Motor neuron (in vitro differentiated cells): ENCODE data around the gene KCNQ1. TPM values are rescaled to one million over a fixed set of nuclear protein-coding genes. Genes with fewer than 3 reads are reported as not detected.

Source experiments
- ATAC-seq, 8 experiments: fragments of 200-7000 bp; cut with Tn5 transposase; replicated peaks in 6 of 8; 2 replicates each; pipeline ENCODE4 v1.8.0; 2021; ENCODE audit warnings: mild to moderate bottlenecking in 8 of 8, moderate library complexity in 8 of 8
- H3K27ac ChIP-seq, 2 donors: fragments of 250-450 bp; sonication (Bioruptor Pico); 2 replicates each; pipeline ENCODE4 v1.9.0; 2021; ENCODE audit warnings: antibody characterized with exemption in 2 of 2, mild to moderate bottlenecking in 2 of 2, moderate library complexity in 1 of 2
- H3K4me1 ChIP-seq, 2 donors: fragments of 250-450 bp; sonication (Bioruptor Pico); replicated peaks in 1 of 2; 2 replicates each; pipeline ENCODE4 v1.6.1; 2021; ENCODE audit warnings: antibody characterized with exemption in 2 of 2, mild to moderate bottlenecking in 2 of 2, moderate library complexity in 1 of 2
- H3K4me3 ChIP-seq, 5 donors: fragments of 250-450 bp; sonication (Bioruptor Pico); 2 replicates each; pipeline ENCODE4 v1.9.0; 2021; ENCODE audit warnings: antibody characterized with exemption in 5 of 5, mild to moderate bottlenecking in 5 of 5, moderate library complexity in 4 of 5
- WGBS, 10 experiments: fragments of 450-650 bp; shearing (Covaris generic); methylation state at CpG; one replicate each; pipeline ENCODE4 v1.0.0; 2022; 5-methylcytosine and 5-hydroxymethylcytosine counted together
- in situ Hi-C, 9 experiments: fragments of 400-800 bp; cut with MboI; loops; one replicate each; pipeline ENCODE4 v1.15.0; 2021; ENCODE audit warnings: low sequenced_read_pairs in 9 of 9, low pct_unique_long_range_greater_than_20kb in 2 of 9; ENCODE audit not compliant: unreplicated experiment in 9 of 9
- total RNA-seq, 8 experiments: library from RNA; unstranded; fragments of 300-600 nt; gene quantifications; 2 replicates each; pipeline versions ENCODE4 v1.2.3 to v1.2.4, GENCODE V29; 2022

Gene KCNQ1
- total RNA-seq, 8 experiments from 2014 or later: 0.04 to 0.66 (median 0.20) TPM; not detected in 2

DNA sequence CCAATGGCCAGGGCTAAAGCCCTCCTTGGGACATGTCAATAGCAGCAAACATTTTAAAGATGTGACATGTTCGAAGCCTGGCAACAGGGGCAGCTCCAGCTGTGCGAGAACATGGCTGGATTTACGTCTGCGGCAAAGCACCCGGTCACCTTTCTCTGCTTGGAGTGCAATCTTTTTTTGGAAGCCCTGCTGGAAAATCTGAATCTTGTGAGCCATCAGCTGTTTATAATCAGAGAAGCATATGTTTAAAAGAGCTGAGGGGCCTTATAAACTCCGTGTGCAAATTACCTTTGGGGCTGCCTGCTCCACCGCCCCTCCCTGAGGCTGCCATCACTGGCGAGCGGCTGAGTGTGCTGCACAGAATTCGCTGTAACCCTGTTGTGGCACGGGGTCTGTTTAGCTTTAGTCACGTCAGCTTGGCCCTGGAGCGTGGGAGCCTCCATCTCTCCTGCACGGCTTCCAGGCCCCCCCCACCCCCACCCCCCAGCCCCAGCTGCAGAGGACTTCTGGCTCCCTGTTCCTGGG, 264.0 kb downstream of the KCNQ1 start:
- no peak overlapping the region for H3K4me3 ChIP-seq
- H3K27ac ChIP-seq: no peak overlapping the region
- WGBS, 10 experiments: 0 to 79% (median 62%) methylated on average over 1 to 8 of the region's 14 CpGs; no CpG with 5 or more reads in 4 of the 10 experiments
- H3K4me1 ChIP-seq: peaks cover 17 to 22% of the 10 kb centered on the region in 2 donors
- in situ Hi-C loops: no loop called here
- ATAC-seq: peak in 4 of 8 experiments; percentile 20 to 83 (median 59)

DNA sequence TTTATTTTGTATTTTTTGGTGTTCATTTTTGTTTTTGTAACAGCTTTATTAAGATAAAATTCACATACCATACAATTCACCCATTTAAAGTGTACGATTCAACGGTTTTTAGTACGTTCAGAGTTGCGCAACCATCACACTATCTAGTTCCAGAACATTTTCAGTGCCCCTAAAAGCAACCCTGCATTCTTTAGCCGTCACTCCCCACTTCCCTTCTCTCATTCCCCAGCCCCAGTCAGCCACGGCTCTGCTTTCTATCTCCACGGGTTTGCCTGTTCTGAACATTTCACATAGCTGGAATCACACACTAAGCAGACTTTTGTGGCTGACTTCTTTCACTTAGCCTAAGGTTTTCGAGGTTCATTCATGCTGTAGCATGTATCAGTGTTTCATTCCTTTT, 264.6 kb downstream of the KCNQ1 start:
- in situ Hi-C loops: no loop called here
- WGBS, 10 experiments: 27 to 100% (median 71%) methylated on average over 1 to 8 of the region's 8 CpGs
- ATAC-seq: no peak
- peaks cover 11 to 22% of the 10 kb centered on the region in 2 donors for H3K4me1 ChIP-seq
- H3K27ac ChIP-seq: no peak overlapping the region
- no peak overlapping the region for H3K4me3 ChIP-seq

- H3K27ac ChIP-seq: no peak overlapping the region
- H3K4me1 ChIP-seq: peaks cover 26 to 29% of the 10 kb centered on the region in 2 donors
- H3K4me3 ChIP-seq: no peak overlapping the region
- WGBS, 10 experiments: 57 to 100% (median 80%) methylated on average over 1 to 6 of the region's 6 CpGs; no CpG with 5 or more reads in 1 of the 10 experiments
- ATAC-seq: no peak
- in situ Hi-C loops: no loop called here
Measured at GRCh38 chr11:2711161-2711560, 266.4 kb downstream of the KCNQ1 start.

- 24 to 100% (median 94%) methylated on average over 1 to 12 of the region's 12 CpGs for WGBS, 10 experiments
- no peak for ATAC-seq
- in situ Hi-C loops: no loop called here
- H3K4me3 ChIP-seq: no peak overlapping the region
- H3K27ac ChIP-seq: no peak overlapping the region
- peaks cover 28 to 31% of the 10 kb centered on the region in 2 donors for H3K4me1 ChIP-seq
Measured at GRCh38 chr11:2713094-2713493, 268.3 kb downstream of the KCNQ1 start.

- no peak overlapping the region for H3K4me3 ChIP-seq
- H3K27ac ChIP-seq: no peak overlapping the region
- in situ Hi-C loops: no loop called here
- H3K4me1 ChIP-seq: peaks cover 23 to 29% of the 10 kb centered on the region in 2 donors
- 7 to 100% (median 93%) methylated on average over 3 to 8 of the region's 26 CpGs; no CpG with 5 or more reads in 4 of the 10 experiments for WGBS, 10 experiments
- no peak for ATAC-seq
Measured at GRCh38 chr11:2713661-2714462, 269.1 kb downstream of the KCNQ1 start.

DNA sequence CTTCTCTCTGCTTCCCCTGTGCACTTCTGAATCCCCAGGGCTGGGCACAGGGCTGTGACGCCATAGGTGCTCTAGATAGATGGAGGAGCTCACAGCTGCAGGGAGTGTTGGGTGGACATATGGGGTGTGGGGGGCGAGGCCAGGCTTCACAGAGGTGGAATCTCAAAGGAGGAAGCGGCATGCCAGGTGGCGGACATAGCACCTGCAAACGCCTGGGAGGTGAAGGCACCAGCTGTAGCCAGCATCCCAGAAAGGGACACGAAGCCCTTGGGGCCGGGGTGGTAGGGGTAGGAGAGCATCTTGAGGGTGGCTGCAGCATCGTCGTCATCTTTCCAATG, 269.6 kb downstream of the KCNQ1 start:
- 70 to 100% (median 86%) methylated on average over 2 to 3 of the region's 9 CpGs; no CpG with 5 or more reads in 6 of the 10 experiments for WGBS, 10 experiments
- Histone ChIP-seq H3K4me3 (no peak overlapping the region), H3K4me1 (peaks cover 28% of the 10 kb centered on the region in 2 donors), H3K27ac (no peak overlapping the region)
- in situ Hi-C loops: no loop called here
- no peak for ATAC-seq

DNA sequence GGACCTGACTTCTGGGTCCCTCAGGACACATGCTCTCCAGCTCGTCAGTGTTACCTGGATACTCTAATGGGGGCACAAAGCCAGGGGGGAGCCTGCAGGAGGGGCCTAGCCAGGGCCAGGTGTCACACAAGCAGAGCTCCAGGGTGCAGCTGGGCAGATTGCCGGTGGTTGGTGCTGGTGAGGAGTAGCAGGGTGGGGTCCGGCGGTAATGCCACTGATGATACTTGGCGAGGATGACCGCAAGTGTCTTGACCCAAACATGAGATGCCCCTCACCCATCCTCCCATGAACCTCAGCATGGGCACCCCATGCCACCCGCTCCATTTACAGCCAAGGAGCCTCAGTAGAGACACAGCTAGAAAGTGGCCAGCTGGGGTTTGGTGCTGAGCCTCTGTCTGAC, 270.1 kb downstream of the KCNQ1 start:
- Histone ChIP-seq H3K4me3 (no peak overlapping the region), H3K4me1 (peaks cover 30 to 32% of the 10 kb centered on the region in 2 donors), H3K27ac (peak overlapping the region; percentile 52 to 63)
- ATAC-seq: no peak
- in situ Hi-C loops: no loop called here
- 40 to 100% (median 88%) methylated on average over 1 to 4 of the region's 7 CpGs; no CpG with 5 or more reads in 7 of the 10 experiments for WGBS, 10 experiments

DNA sequence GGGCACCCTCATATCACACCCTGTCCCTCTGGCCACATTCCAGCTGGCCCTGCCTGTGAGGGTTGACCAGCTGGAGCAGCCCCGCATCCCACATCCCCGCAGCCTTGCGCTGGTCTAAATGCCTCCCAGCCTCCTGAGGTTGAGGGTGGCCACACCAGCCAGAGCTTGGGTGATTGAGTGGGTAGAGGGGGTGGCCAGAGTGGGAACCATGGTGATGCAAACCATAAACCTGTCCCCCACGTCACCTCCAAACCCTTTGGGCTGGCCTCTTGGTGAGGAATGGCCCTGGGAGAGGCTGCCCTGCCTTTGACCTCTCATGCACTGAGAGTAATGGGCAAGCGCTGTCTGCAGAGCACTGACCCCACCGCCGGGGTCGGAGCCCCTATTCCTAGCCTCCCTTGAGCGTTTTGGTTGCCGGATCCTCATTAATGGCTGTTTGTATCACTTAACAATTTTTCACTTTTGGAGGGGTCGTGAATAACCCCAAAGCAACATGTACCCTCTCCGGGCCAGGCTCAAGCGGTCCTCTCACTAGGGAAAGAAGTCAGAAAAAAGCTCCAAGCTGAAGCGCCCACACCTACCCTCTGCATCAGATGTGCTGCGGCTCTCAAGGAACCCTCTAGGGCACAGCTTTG, 271.0 kb downstream of the KCNQ1 start:
- peaks cover 38 to 42% of the 10 kb centered on the region in 2 donors for H3K4me1 ChIP-seq
- H3K4me3 ChIP-seq: no peak overlapping the region
- peak in 4 of 8 experiments; percentile 15 to 74 (median 30) for ATAC-seq
- 27 to 80% (median 46%) methylated on average over 1 to 10 of the region's 15 CpGs; no CpG with 5 or more reads in 4 of the 10 experiments for WGBS, 10 experiments
- in situ Hi-C loops: no loop called here
- H3K27ac ChIP-seq: peak overlapping the region; percentile 52 to 63

DNA sequence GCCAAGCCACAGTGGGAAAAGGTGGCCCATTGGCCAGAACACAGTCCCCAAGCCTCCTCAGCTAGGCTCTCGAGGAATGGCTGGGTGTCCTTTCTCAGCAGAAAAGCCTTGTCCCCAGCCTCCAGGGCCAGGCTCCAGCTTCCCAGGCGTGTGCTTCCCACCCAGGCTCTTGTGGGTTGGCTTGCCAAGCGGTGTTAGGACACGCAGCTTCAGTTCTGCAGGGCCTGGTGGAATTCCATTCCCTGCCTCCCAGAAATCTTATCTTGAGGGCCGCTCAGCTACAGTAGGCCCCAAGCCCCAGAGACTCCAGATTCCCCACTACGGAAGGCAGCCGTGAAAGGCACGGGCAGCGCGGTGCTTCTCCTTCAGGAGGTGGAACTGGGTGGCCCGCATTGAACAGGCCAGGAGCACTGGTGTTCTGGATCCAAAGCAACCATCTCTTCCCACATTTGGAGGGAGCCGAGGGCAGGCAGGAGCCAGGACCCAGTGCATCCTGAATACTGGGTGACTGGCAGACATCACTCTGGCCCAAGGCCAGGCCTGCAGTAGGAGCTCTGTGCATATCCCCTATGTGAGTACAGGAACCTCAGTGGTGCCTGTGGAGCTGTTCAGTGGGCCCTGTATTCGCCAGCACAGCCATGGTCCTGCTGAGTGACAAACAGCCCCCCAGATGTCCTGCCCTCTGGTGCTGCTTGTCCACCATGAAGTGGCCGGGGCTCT, 271.7 kb downstream of the KCNQ1 start:
- no peak for ATAC-seq
- WGBS, 10 experiments: 23 to 100% (median 93%) methylated on average over 3 to 6 of the region's 14 CpGs; no CpG with 5 or more reads in 7 of the 10 experiments

GRCh38 chr11:2717561-2718325, 272.9 kb downstream of the KCNQ1 start:
- ATAC-seq: peak in 3 of 8 experiments; percentile 36 to 71 (median 69)
- in situ Hi-C loops: no loop called here
- H3K27ac ChIP-seq: no peak overlapping the region
- H3K4me3 ChIP-seq: no peak overlapping the region
- peaks cover 56 to 61% of the 10 kb centered on the region in 2 donors for H3K4me1 ChIP-seq
- 50 to 100% (median 84%) methylated on average over 2 to 7 of the region's 22 CpGs; no CpG with 5 or more reads in 7 of the 10 experiments for WGBS, 10 experiments

More for the DNA sequence above, 271.7 kb downstream of the KCNQ1 start:
- in situ Hi-C loops: no loop called here
- H3K4me1 ChIP-seq: peaks cover 45 to 49% of the 10 kb centered on the region in 2 donors
- no peak overlapping the region for H3K27ac ChIP-seq
- H3K4me3 ChIP-seq: no peak overlapping the region

DNA sequence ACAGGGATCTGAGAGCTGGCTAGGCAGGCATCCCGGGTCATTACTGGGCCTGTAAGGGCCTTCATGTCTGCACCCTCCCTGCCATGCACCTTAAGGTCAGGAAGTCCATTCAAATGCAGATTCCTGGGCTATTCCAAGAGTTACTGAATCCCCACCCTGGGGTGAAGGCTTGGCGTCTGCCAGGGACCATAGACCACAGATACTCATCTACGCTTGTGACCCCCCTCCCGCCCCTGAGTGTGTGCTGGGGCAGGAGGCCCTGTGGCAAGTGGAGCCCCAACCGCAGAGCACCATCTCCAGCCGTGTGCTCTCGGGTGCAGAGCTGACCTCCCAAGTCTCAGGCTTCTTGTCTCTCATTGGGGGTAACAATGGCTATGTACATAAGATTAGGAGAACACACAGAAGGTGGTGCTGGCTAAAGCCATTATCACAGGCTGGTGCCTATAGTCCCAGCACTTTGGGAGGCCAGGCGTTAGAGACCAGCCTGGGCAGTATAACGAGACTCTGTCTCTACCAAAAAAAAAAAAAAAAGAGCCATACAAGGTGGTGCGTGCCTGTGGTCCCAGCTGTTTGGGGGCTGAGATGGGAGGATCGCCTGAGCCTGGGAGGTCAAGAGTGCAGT, 274.1 kb downstream of the KCNQ1 start:
- 56 to 80% (median 70%) methylated on average over 1 to 3 of the region's 11 CpGs; no CpG with 5 or more reads in 3 of the 10 experiments for WGBS, 10 experiments
- H3K27ac ChIP-seq: no peak overlapping the region
- H3K4me3 ChIP-seq: no peak overlapping the region
- peaks cover 56 to 64% of the 10 kb centered on the region in 2 donors for H3K4me1 ChIP-seq
- no peak for ATAC-seq
- in situ Hi-C loops: no loop called here
